Spleen (tissue), 7 donors: ENCODE data around the gene TMEM63C.

ENCODE experiments used
- POLR2A ChIP-seq, 3 donors: fragments of 450-650 bp; IDR thresholded peaks; one replicate each; pipeline ENCODE4 v1.5.1; 2017; ENCODE audit warnings: antibody characterized with exemption in 3 of 3, mild to moderate bottlenecking in 1 of 3
- TF ChIP-seq, protein P1 (sequence below), 11 experiments: fragments of 200-600 bp in 7 of 11; fragments of 450-650 bp in 4 of 11; sonication (generic) in 4 of 11; IDR thresholded peaks in 8 of 11; conservative IDR thresholded peaks in 3 of 11; 1 replicate in 7 of 11; 2 replicates in 4 of 11; pipeline versions ENCODE4 v1.4.0 to v1.8.0; 2016 to 2021; ENCODE audit warnings: antibody characterized with exemption in 11 of 11, inconsistent platforms in 4 of 11, mild to moderate bottlenecking in 1 of 11
- donor health status: DM: no; HTN: no; CAD: no; lungs with moderate emphysema.
- donor health status: DM: no; HTN: no; CAD: no.
- donor health status: DM: no; HTN: no; CAD: no.

DNA sequence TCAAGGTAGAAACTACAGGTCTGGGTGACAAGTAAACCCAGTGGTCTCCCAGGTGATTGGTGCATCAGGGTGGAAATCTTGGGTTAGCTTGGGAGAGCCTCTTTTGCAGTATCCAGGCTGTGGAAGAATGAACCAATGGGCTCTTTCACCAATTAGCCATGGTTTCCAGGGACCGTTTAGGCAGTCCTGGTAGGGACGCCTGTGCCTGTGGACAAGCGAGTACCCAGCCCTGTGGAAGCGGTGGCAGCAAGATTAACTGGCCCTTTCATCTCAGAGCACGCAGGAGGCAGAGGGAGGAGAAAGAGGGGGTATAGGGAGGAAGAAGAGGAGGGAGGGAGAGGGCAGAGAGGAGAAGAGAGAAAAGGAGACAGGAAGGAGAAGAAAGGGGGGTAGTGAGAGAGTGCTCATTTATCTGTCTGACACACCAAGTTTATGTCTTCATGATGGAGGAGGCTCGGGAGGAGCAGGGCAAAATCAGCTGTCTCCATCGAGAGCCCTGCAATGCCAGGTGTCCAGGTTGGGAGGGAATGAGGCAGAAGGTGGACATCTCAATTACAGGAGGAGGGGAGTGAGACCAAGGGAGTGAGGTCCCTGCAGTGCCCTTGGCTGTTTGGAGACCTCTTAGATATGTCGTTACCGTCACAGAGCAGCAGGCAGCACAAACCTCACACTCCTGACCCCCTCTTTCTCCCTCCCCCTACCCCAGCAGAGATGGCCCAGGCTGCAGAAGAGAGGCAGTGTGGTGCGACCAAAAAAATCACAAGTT lies 35.4 kb upstream of the TMEM63C start:
- TF ChIP-seq, protein P1, sequence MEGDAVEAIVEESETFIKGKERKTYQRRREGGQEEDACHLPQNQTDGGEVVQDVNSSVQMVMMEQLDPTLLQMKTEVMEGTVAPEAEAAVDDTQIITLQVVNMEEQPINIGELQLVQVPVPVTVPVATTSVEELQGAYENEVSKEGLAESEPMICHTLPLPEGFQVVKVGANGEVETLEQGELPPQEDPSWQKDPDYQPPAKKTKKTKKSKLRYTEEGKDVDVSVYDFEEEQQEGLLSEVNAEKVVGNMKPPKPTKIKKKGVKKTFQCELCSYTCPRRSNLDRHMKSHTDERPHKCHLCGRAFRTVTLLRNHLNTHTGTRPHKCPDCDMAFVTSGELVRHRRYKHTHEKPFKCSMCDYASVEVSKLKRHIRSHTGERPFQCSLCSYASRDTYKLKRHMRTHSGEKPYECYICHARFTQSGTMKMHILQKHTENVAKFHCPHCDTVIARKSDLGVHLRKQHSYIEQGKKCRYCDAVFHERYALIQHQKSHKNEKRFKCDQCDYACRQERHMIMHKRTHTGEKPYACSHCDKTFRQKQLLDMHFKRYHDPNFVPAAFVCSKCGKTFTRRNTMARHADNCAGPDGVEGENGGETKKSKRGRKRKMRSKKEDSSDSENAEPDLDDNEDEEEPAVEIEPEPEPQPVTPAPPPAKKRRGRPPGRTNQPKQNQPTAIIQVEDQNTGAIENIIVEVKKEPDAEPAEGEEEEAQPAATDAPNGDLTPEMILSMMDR (IDR thresholded peaks at IDR 0.05 in 8 of 11, conservative IDR thresholded peaks at IDR 0.05 in 3 of 11): no peak
- TF ChIP-seq POLR2A (IDR thresholded peaks at IDR 0.05): no peak
